HG02571 (cell line): ENCODE data around the gene PRB4.
"Not testable (repeated sequence)": the region's sequence is repeated elsewhere in the genome, so short reads cannot be mapped to it uniquely, and the experiment has no call there.

Experiments
- ATAC-seq: cut with Tn5 transposase; IDR thresholded peaks from one replicate; pipeline ENCODE4 v1.9.1; 2021; ENCODE audit warnings: mild to moderate bottlenecking, moderate library complexity; ENCODE audit not compliant: unreplicated experiment

The PRB4 gene

DNA sequence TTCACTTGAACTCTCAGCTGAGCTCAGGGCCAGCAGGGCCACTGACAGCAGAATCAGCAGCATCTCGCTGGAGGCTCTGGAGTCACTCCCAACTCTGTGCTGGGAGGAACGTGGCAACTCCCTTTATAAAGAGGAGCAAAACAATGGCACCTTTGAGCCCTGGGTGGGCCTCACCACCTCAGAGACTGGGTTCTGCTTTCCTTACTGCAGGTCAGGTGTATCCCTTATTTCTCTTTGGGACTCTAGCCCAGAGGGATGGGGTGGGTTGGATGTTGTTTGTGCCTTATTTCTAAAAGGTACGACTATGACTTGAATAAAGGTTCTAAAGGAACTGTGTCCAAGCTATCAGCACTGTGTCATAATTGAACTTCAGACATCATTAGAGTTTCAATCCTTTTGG is at the start of gene PRB4:
TSS of gene PRB4 (minus strand) at position 101 of the 400 bp plus-strand sequence. CDS start at position 63, 38 bp downstream.
- no peak for ATAC-seq

DNA sequence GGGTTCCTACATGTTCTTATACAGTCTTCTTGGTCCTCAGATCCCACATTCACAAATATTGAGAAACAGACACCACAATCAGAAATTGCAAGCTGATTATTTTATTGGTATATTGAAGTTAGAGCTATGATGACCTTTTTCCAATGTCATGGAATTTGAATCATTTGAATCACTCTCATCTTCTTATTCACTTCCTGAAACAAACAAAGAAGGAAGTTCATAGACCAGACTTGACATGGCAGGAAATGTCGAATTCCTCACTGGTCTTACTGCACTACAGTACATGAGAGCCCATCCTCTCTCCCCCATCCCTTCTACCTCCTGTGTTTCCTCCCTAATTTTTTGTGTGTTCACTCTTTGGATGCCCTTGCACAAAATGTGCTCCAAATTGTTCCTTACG is 41.5 kb upstream of the PRB4 start:
- ATAC-seq: not testable (repeated sequence)

DNA sequence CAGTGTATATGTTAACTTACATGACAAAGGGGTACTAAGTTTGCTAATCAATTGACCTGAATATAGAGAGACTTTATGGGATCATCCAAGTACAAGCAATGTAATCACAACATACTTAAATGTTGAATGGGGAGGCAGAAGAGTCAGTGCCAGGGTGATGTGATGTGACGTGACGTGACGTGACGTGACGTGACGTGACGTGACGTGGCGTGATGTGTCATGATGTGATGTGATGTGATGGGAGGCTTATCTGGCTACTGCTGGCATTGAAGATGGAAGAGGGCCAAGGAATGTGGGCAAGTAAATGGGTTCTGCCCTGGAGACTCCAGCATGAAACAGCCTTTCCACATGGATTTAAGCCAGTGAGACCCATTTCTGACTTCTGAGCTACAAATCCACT is 38.2 kb upstream of the PRB4 start:
- no peak for ATAC-seq

DNA sequence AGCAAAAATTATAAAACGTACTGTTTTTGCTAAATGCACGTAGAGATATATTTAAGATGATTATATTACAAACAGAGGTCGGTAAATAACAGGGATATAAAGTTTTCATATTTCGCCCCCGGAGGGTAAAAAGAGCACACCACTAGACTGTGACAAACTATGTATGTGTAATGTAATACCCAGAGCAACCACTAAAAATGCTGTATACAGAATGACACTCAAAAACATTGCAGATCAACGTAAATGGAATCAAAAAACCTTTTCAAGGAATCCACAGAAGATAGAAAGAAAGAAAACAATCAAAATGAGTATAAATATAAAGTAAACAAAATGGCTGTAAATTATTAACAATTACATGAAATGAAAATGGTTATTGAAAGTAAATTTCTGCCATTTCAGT is 37.6 kb upstream of the PRB4 start:
- ATAC-seq: no peak

DNA sequence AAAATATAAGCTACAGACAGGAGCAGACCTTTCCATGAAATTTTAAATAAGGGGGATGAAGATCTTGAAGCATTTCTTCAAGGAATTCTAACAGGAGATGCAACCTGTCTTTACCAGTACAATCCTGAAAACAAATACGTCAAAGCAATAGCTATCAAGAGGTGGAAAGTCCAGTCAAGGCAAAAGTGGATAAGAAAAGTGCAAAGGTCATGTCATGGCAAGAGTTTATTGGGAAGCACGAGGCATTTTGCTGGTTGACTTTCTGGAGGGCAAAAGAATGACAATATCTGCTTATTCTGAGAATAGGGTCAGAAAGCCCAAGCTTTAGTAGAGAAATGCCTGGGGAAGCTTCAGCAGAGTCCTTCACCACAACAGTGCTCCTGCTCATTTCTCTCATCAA is 34.3 kb upstream of the PRB4 start:
- ATAC-seq: no peak

DNA sequence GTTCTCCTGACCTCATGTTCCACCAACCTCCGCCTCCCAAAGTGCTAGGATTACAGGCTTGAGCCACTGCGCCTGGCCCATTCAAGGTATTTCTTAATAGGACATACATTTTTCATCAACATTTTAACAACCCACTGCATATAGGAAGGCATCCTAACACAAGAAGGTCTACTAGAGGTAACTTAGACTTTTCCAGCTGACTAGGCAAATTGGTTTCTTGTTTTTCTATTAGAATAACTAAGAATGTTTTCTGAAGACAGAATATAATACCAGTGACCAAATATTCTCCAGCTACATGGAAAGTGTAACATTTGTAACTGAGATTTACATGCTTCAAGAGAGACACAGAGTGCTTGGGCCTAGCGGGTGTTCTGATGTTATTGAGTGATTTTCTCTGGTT is 14.2 kb upstream of the PRB4 start:
- ATAC-seq: no peak

DNA sequence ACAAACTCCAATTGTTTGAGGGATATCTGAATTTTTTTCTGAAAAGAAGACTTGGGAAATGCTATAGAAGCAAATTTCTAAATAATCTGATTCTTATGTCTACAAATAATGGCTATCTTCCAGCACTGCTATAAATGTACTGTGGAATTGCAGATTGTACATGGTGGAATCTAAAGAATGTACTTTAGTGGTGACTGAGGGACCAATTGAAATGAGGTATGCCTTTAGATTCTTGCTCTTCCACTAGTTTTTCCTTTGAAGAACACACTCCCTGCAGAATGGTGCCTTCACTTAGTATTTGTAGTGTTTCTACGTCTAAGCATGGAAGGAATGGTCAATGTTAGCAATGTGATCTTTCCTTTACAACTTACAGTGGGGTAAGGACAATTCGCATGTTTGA is 11.7 kb upstream of the PRB4 start:
- ATAC-seq: no peak

DNA sequence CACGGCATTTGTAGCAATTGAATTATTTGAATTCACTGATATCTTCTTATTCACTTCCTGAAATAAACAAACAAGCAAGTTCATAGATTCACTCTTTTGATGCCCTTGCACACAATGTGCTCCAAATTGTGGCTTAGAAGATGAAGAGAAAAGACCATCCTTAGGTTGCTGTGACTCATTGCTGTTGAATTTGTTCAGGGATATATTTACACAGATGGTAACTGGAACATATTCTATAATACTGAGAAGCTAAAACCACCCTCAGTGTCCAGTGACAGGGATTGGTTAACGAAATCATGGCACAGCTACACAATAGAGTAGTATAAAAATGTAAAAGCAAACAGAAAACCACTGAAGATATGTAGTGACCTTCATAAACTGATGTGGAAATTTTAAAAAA is 3.1 kb downstream of the PRB4 start:
- no peak for ATAC-seq

DNA sequence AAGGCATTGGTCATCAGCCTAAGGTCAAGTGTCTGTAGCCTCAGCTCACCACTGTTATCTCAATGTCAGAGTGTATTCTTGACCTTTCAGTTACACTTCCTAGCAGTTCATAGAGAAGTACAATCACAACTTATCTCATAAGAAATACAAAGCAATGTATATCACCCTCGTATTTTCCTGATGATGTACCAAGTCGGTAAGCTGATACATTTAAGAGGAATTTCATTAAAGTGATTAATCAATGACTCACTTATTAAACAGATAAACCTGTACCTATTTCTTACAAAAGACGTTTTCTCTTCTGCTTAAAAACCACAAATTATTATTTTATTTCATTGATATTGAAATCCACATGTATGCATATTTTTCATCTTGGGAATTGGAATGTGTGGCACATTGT is 36.8 kb downstream of the PRB4 start:
- ATAC-seq: no peak

DNA sequence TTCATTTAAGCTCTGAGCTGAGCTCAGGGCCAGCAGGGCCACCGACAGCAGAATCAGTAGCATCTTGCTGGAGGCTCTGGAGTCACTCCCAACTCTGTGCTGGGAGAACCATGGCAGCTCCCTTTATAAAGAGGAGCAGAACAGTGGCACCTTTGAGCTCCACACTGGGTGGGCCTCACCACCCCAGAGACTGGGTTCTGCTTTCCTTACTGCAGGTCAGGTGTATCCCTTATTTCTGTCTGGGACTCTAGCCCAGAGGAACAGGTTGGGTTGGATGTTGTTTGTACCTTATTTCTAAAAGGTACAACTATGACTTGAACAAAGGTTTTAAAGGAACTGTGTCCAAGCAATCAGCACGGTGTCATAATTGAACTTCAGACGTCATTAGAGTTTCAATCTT is 40.6 kb downstream of the PRB4 start, which contains the start of gene PRB3:
TSS of gene PRB3 (minus strand) at position 101 of the 400 bp plus-strand sequence. CDS start at position 63, 38 bp downstream.
- no peak for ATAC-seq

DNA sequence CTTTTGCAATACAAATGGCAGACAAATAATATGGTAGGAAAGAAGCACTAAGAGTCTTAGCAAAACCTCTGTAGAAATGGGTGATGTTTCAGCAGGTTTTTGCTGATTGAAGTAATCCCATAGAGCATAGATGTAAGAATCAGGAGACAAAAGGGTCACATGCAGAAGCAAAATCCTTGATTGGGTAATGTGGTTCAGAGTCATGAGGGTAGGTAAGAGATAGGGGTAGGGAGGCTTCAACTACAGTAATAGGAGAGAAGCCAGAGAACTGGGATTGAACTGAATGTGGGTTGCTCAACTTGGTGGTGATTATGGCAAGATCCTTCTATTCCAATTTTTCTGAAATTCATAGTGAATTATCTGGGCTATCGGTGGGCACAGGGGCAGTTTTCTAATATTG is 45.7 kb downstream of the PRB4 start:
- no peak for ATAC-seq
